Measurements from ENCODE around the gene TMEM184C. TPM values are rescaled to one million over a fixed set of nuclear protein-coding genes. Genes with fewer than 3 reads are reported as not detected.

Gene TMEM184C
- total and polyA plus RNA-seq, 2 experiments from 2014 or later = 15.1 to 42.2 TPM

GRCh38 chr4:147635348-147635747, 18.2 kb downstream of the TMEM184C start:
- Histone ChIP-seq H4K20me1 (replicated peaks; ENCODE audit: insufficient read depth) (no peaks in the 10 kb centered on the region), H2AFZ (no peak overlapping the region), H3K36me3 (ENCODE audit: insufficient read depth) (peaks cover 12% of the 10 kb centered on the region; the same call in 1 of the 2 replicates), H3K27me3 (ENCODE audit: insufficient read depth) (no peaks in the 10 kb centered on the region), H3K79me2 (replicated peaks; ENCODE audit: insufficient read depth) (no peaks in the 10 kb centered on the region), H3K4me2 (no peak overlapping the region), H3F3A (replicated peaks; ENCODE audit: low read depth) (no peaks in the 10 kb centered on the region), H3K4me1 (ENCODE audit: insufficient read depth) (peaks cover 28% of the 10 kb centered on the region), H3K4me3 (no peak overlapping the region), H3K9me2 (ENCODE audit: insufficient read depth) (no peaks in the 10 kb centered on the region), H3K27ac (ENCODE audit: low read depth) (no peak overlapping the region)
- no peak overlapping the region for H3K4me3 Mint-ChIP-seq
- peaks cover 55% of the 10 kb centered on the region for H3K36me3 Mint-ChIP-seq (ENCODE audit: low read depth)
- no peak overlapping the region for H3K27ac Mint-ChIP-seq
- H3K9me3 Mint-ChIP-seq = no peaks in the 10 kb centered on the region
- TF ChIP-seq STAT1 (IDR thresholded peaks at IDR 0.05; ENCODE audit: unreplicated experiment) (no peak), NANOG (IDR thresholded peaks at IDR 0.05; ENCODE audit: borderline replicate concordance) (no peak), JUNB (IDR thresholded peaks at IDR 0.05; ENCODE audit: unreplicated experiment) (no peak)
- DNase-seq (ENCODE audit: low spot score) (no peak), ATAC-seq (no peak)
- H3K27me3 Mint-ChIP-seq (ENCODE audit: insufficient read depth, low read depth, poor library complexity) = no peaks in the 10 kb centered on the region
- peaks cover 23% of the 10 kb centered on the region; the same call in 2 of the 3 replicates for H3K4me1 Mint-ChIP-seq

DNA sequence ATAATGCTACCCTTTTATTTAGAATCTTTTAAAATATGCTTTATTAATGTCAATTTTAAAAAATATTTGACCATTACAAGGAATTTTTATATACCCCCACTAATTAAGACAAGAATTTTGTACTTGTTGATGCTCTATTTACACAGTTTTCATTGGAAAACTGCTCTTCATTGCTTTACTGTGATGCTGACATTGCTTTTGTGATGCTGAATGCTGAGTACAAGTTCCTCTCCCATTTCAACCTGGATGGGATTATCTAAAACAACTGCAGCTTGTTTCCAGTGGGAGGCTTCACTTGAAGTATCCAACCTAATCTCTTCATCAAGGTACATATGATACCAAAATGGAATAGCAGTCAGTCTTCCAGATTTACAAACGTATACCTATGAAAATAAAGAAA, 21.2 kb downstream of the TMEM184C start:
- Histone ChIP-seq H3K4me1 (ENCODE audit: insufficient read depth) (peaks cover 28% of the 10 kb centered on the region), H3K79me2 (replicated peaks; ENCODE audit: insufficient read depth) (no peaks in the 10 kb centered on the region), H2AFZ (no peak overlapping the region), H3K27ac (ENCODE audit: low read depth) (peak overlapping the region; percentile 34), H3K9me2 (ENCODE audit: insufficient read depth) (no peaks in the 10 kb centered on the region), H3K36me3 (ENCODE audit: insufficient read depth) (peaks cover 12% of the 10 kb centered on the region; the same call in 1 of the 2 replicates), H3K27me3 (ENCODE audit: insufficient read depth) (no peaks in the 10 kb centered on the region), H3K4me2 (peak overlapping the region; percentile 8), H4K20me1 (replicated peaks; ENCODE audit: insufficient read depth) (no peaks in the 10 kb centered on the region), H3F3A (replicated peaks; ENCODE audit: low read depth) (no peaks in the 10 kb centered on the region), H3K4me3 (no peak overlapping the region)
- TF ChIP-seq ZNF462 (CRISPR knock-in tag; IDR thresholded peaks at IDR 0.05) = no peak
- peak; percentile 81 for TF ChIP-seq NANOG (IDR thresholded peaks at IDR 0.05; ENCODE audit: borderline replicate concordance)
- Mint-ChIP-seq H3K4me3 (no peak overlapping the region), H3K36me3 (ENCODE audit: low read depth) (peaks cover 53% of the 10 kb centered on the region), H3K27ac (no peak overlapping the region), H3K27me3 (ENCODE audit: insufficient read depth, low read depth, poor library complexity) (no peaks in the 10 kb centered on the region), H3K4me1 (peaks cover 23% of the 10 kb centered on the region; the same call in 2 of the 3 replicates), H3K9me3 (no peaks in the 10 kb centered on the region)
- ATAC-seq = peak; percentile 81
- DNase-seq (ENCODE audit: low spot score) = peak; percentile 45
